Stimulated activated CD8-positive, alpha-beta memory T cell treated with anti-CD3 and anti-CD28 coated beads, Interleukin-4, amount 100 ng/mL, for 4 hours (primary cell): ENCODE measurements around the gene USP20.

ENCODE experiments used
- DNase-seq, 2 donors: peaks; one replicate each; pipeline ENCODE4 v3.0.0-alpha.2; 2020; ENCODE audit warnings: low read depth in 2 of 2, low spot score in 1 of 2

The USP20 gene

DNA sequence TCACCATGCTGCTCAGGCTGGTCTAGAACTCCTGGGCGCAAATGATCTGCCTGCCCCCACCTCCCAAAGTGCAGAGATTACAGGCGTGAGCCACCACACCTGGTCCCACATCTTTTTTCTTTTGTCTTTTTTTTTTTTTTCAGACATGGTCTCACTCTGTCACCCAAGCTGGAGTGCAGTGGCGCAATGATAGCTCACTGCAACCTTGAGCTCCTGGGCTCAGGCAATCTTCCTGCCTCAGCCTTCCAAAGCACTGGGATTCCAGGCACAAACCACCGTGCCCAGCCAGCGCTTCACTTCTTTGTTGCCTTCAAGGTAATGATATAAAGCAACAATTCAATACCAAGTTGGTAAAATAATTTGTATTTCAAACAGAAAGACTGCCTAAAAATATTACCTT lies 78.8 kb downstream of the USP20 start:
- DNase-seq = no peak

- DNase-seq = no peak
These were observed 81.4 kb downstream of the USP20 start for GRCh38 chr9:129916707-129917106.

DNA sequence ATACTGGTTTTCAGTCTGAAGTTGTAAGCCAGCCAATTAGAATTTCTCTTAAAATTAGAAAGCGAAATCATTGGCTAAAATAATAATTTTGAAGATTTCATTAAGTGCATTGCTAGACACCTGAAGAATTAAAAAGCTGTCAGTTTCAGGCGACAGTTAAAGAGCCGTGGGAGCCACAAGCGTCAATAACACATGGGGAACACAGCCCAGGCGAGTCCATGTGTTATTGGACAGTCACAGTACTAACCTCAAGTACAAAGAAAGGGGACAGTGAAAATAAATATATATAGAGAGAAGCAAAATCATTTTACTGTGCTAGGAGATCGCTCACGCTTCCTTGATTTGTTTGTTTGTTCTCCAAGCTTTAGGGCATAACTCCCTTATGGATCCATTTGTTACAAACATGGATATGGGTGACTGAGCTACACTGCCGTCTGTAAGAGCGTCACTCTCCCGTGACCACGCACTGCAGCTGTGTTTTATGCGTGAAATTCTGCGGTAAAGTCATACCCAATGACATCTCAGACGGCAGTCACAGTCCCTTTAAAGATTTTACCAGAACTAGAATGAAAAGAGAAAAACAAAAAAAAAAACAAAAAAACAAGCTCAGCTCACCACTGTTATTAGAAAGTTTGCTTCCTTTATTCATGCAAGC lies 83.2 kb downstream of the USP20 start:
- DNase-seq = no peak

- no peak for DNase-seq
These were observed 84.0 kb downstream of the USP20 start for GRCh38 chr9:129919277-129919676.

DNA sequence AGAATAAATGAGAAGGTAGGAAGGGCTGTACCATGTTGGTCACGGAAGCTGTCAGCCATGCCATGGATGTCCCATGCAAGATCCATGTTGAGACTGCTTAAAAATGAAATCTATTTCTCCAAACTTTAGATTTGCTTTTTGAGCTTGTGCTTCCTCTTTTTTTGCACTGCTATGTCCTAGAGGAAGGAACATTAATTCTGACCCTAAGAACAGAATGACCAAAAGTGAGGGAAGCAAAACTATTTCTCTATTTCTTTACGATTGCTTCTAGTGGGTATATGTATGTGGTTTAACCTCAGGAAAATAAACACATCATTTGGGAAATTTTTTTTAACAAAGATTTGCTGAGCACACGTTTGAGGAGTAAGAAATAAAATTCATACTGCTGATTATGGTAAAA lies 84.6 kb downstream of the USP20 start:
- no peak for DNase-seq

- DNase-seq = no peak
These were observed 86.6 kb downstream of the USP20 start for GRCh38 chr9:129921905-129922304.

DNA sequence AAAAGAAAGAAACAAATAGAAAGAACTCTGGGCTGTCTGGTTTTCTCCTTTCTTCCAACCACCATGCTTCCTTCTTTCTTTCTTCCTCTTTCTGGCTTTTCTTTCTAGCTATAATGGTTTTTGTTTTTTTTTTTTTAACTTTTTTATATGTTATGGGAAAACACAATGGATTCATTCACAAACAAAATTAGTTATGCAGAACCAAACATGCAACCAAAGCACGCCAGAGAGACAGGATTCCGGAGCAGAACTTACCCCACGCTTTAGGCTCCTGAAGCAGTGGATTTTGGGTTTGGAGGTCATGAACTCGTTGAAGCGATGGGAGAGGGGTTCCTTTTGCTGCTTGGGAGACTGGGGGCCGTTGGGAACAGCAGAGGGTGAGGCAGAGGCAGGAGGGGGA lies 88.3 kb downstream of the USP20 start:
- no peak for DNase-seq

GRCh38 chr9:129929496-129930125 lies 94.4 kb downstream of the USP20 start:
- no peak for DNase-seq

- DNase-seq = no peak
These were observed 95.5 kb downstream of the USP20 start for GRCh38 chr9:129930743-129931142.
